HG03457 (cell line): ENCODE results near the gene RAB14.

ENCODE experiments used
- ATAC-seq: cut with Tn5 transposase; IDR thresholded peaks from one replicate; pipeline ENCODE4 v1.9.1; 2021; ENCODE audit warnings: moderate number of reproducible peaks; ENCODE audit not compliant: unreplicated experiment

Gene RAB14

GRCh38 chr9:121220996-121221663 is 19.5 kb upstream of the RAB14 start:
- no peak for ATAC-seq

DNA sequence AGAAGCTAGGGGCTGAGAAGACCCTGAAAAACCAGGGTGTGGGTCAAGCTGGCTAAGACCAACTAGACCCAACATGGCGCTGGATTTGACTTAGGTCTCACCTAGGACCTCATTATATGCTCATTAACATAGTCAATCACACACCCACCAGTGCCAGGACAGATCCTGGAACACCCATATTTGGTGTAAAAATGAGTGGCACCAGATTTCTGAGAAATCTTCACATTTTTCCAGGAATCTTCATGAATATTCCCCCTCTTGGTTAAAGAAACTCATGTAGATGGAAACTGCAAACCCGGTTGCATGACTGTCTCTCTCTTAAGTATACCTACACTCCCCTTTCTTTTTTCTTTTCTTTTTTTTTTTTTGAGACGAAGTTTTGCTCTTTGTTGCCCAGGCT is 17.9 kb upstream of the RAB14 start:
- no peak for ATAC-seq

GRCh38 chr9:121218357-121219027 is 16.8 kb upstream of the RAB14 start:
- ATAC-seq: no peak

GRCh38 chr9:121217609-121218292 is 16.1 kb upstream of the RAB14 start:
- no peak for ATAC-seq

DNA sequence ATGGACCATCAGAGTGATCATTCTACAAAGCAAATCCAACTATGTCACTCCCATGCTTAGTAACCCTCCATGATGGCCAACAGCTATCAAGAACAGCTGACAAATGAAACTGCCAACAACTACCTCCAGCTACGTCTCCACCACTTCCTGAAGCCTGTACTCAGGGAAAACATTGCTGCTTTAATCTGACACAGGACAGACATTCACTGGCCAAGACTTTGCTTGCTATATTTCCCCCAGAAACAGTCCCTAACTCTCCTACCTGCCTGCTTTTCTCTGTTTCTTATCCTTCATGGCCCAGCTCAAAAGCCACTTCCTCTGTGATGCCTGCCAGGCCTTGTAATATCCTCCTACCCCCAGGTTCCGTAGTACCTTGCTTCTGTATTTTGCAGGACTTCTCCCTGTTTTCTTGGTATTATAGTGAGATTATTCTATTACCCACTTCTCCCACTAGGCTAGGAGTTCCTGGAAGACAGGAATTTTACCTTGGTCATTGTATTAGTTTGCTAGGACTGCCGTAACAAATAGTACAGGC is 14.7 kb upstream of the RAB14 start:
- ATAC-seq: no peak

DNA sequence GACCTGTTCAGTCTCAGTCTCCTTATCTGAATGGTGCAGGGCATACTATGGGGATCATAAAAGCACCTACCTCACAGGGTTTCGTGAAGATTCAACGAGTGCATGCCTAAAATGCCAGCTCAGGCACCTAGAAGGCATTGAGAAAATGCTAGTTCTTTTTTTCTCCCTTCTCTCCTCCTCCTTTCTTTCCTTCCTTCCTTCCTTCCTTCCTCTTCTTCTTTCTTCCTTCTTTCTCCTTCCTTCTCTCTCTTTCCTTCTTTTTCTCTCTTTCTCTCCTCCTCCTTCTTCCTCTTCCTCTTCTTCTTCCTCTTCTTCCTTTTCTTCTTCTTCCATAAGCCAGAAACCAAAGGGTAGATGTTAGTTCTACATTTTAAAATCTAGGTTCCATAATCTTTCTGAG is 12.3 kb upstream of the RAB14 start:
- no peak for ATAC-seq

DNA sequence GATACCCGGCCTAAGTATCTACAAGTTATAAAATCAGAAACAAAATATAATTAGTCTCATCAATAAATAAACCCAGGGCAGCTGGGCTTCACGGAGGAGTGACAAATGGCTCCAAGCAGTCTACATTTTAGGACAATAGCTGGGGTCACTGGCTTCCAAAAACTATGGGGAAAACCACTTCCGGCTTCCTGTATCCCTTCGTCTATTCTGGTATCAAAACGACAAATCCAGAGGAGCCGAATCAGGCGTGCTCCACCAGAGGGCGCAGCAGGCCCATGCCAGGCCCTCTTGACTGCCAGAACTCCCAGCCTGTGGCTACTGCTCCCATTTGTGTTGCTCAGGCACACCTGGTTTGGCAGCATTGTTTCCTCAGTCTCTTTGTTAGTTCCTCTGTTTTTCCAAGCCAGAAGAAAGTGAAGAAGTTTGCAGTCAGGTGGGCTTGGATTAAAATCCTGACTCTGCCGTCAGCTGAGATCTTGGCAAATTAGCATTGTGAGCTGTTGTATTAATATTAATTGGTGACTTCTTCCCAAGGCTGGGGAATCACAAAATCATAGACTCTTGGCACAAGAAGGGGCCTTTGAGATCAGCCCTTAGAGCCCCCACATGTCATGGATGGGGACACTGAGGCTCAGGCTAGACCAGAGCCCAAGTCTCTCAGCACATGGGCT is 11.6 kb upstream of the RAB14 start:
- no peak for ATAC-seq

- ATAC-seq: no peak
Measured at GRCh38 chr9:121210536-121210935, 8.9 kb upstream of the RAB14 start.

DNA sequence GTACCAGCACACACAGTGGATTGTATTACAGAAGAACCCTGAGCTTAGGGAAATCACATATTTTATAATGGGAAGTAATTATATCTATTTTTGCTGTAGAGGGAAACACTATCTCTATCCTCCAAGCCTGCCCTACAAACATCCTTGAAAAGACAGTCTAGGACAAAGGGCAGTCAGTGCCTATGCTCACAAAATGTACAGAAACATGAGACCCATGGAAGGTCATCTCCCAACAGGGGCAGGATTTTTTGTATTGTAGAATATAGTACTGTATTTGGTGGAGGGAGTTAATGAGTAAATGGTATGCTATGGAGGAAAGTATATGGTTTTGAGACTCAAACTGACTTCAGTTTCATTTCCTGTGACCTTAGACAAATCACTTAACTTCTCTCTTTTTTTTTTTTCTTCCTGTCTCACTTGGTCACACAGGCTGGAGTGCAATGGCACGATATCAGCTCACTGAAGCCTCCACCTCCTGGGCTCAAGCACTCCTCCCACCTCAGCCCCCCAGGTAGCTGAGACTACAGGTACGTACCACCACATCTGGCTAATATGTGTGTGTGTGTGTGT is 5.8 kb upstream of the RAB14 start:
- ATAC-seq: peak; percentile 77

DNA sequence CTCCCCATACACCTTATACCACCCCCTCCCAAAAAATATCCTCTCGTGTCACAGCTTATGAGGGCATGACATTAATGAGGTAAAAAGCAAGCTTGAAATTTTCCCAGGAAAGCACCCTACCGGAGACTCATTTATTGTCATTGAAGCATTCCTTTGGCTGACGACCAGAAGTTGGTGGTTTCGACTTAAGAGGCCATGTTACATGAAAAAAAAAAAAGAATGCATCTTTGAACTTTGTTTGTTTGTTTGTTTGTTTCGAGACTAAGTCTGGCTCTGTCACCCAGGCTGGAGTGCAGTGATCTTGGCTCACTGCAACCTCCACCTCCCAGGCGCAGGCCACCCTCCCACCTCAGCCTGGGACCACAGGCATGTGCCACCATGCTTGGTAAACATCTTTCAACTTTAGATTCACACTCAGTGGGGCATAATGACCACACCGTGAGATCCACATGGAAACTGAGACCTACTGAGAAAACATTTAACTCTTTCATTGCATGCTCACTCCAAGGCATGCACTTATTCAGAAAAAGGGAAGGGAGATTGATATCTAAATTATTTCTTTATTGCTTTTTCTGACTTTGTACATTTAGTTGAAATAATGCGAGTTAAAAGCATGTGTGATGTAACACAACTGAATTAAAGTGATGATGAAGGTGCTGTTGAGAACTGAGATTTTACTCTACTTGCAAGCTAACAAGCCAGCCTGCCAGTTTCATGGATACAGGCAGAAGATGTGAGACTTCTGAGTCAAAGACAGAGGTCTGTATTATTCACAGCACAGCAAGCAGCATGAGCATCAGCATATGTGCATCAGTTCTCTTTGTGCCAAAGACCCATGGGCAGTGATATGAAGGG is 5.1 kb upstream of the RAB14 start:
- ATAC-seq: no peak

GRCh38 chr9:121204611-121205010 is 2.9 kb upstream of the RAB14 start:
- ATAC-seq: no peak

DNA sequence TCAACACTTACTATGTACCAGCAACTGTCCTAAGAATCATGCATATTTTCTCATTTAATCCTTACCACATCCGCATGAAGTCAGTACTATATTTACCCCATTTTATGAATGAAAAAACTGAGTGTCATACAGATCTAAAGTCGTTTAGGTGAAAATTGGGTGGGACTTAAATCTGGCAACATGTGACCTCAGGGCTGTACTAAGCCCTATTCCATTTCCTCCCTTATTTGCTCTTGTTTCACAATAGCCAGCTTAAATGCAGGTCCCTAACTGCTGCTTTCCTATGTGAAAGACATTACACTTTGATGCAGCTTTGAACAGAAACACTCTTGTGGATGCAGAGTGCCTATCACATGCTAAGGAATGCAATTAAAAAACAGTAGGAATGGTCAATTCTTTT is 2.5 kb upstream of the RAB14 start:
- no peak for ATAC-seq

DNA sequence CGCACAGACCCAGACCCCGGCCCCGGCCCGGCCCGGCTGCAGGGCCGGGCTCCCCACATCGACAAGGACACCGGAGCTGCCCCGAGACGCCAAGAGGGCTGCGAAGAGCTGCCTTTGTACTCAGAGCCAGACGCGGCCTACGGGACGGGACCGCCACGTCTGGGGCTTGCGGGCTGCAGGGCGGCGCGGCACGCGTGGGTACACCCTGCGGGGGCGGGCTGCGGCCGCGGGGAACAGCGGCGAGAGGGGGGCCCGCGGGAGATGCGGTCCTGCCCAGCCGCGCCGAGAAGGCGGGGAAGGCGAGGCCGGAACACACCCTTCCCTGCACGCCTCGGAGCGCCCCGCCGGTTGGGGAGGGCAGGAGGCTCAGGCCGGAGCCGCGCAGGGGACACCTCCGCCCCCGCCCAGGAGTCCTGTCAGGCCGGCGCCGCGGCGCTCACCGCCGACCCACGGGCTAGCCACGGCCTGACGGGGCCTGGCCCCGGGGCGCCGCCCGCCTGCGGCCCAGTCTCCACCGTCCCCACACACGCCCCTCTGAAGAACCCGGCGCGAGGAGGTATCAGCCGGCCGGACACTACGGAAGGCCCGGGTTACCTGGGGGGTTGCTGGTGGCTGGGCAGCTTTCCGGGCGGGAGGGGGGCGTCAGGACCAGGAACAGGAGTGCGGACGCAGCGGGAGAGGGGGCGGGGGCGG is 478 bp downstream of the RAB14 start:
- peak; percentile 17 for ATAC-seq

- no peak for ATAC-seq
Measured at GRCh38 chr9:121200356-121200755, 1.3 kb downstream of the RAB14 start.

DNA sequence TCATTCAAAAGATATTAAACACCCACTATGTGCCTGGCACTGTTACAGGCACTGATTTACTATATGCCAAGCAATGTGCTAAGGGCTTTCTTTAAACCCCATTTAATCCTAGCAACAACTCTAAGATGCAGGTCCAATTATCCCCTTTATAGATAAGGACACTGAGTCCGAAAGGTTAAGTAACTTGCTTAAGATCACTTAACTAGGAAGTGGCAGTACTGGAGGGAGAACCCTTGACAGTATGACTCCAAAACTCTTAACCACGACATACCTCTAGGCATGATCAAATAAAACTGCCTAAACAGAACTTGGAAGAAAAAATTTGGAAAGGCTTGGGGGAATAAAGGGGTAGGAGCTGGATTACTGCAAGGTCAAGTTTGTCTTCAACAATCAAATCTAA is 1.7 kb downstream of the RAB14 start:
- ATAC-seq: no peak

GRCh38 chr9:121198512-121199042 is 3.1 kb downstream of the RAB14 start:
- no peak for ATAC-seq

DNA sequence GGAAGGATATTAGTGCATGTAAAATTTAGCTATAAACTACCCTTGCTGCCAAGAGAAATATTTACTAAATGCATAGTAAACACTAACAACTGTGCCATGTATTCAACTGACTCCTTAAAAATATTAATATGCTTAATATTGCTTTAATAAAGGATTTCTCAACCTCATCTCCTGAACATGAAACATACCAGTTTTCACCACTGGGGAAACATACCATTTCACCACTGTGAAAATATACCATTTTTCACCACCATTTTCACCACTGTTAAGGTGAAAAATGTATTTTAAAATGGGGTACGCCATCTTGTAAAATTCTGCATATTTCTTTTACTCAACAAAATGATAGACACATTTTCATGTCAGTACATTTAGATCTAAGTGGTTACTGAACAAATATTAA is 4.5 kb downstream of the RAB14 start:
- no peak for ATAC-seq

DNA sequence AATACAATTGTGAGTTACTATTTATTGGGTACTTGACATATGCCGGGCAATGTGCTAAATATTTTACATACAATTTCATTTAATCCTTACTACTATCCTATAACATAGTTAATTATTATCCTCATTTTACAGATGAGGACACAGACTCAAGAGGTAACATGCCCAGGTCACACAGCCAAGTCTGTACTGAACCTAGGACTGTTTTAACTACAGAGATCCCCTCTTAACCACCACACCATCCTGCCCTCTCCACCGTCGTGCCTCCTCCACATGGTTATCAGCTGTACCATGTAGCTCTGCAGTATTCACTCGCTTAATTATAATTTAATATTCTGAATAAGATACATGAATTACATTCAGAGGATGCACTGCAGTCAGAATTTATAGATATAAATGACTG is 5.3 kb downstream of the RAB14 start:
- no peak for ATAC-seq

DNA sequence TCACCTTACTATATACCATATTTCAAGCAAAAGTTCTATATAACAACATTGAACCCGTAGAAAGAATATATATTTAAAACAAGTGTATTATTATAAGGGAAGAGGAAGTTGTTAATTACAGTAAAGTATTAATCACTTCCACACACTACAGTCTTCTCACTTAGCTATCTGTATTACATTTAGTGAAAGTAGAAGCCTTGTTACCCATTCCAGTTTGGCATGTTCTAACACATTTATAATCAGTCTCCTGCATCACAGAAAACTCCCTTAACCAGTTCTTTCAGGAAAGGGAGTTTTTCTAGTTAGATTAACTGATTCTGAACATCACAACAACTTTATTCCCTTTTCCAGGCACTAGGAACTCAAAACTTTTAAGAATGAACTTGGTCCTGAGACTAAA is 6.9 kb downstream of the RAB14 start:
- ATAC-seq: no peak
